ENCODE data around the gene NLRP1. TPM values are rescaled to one million over a fixed set of nuclear protein-coding genes. Genes with fewer than 3 reads are reported as not detected.

Gene NLRP1
- total RNA-seq, 1 donor from 2014 or later: 11.7 TPM

GRCh38 chr17:5530265-5531084 lies 53.8 kb downstream of the NLRP1 start:
- DNase-seq (ENCODE audit: low spot score): peak; percentile 54
- intact Hi-C loops (cut with DNase I): no loop called here

- intact Hi-C loops (cut with DNase I): no loop called here
Observed at GRCh38 chr17:5527601-5528250, 56.6 kb downstream of the NLRP1 start.

GRCh38 chr17:5526821-5527598 lies 57.3 kb downstream of the NLRP1 start:
- peak; percentile 89 for DNase-seq (ENCODE audit: low spot score)
- intact Hi-C loops (cut with DNase I): no loop called here

More at GRCh38 chr17:5527601-5528250, 56.6 kb downstream of the NLRP1 start:
- DNase-seq (ENCODE audit: low spot score): peak; percentile 67

GRCh38 chr17:5523249-5523648 lies 61.1 kb downstream of the NLRP1 start:
- intact Hi-C loops (cut with DNase I): no loop called here
- no peak for DNase-seq (ENCODE audit: low spot score)

GRCh38 chr17:5522476-5522875 lies 61.8 kb downstream of the NLRP1 start:
- no peak for DNase-seq (ENCODE audit: low spot score)
- intact Hi-C loops (cut with DNase I): no loop called here

GRCh38 chr17:5516060-5516792 lies 68.1 kb downstream of the NLRP1 start:
- intact Hi-C loops (cut with DNase I): no loop called here
- DNase-seq (ENCODE audit: low spot score): no peak

- intact Hi-C loops (cut with DNase I): no loop called here
- DNase-seq (ENCODE audit: low spot score): no peak
Observed at GRCh38 chr17:5514976-5515375, 69.3 kb downstream of the NLRP1 start.

- DNase-seq (ENCODE audit: low spot score): no peak
Observed at GRCh38 chr17:5513628-5514027, 70.7 kb downstream of the NLRP1 start.

GRCh38 chr17:5511401-5512225 lies 72.7 kb downstream of the NLRP1 start:
- DNase-seq (ENCODE audit: low spot score): no peak
- intact Hi-C loops (cut with DNase I): no loop called here

More at GRCh38 chr17:5513628-5514027, 70.7 kb downstream of the NLRP1 start:
- intact Hi-C loops (cut with DNase I): no loop called here

GRCh38 chr17:5510771-5511170 lies 73.5 kb downstream of the NLRP1 start:
- no peak for DNase-seq (ENCODE audit: low spot score)
- intact Hi-C loops (cut with DNase I): no loop called here

GRCh38 chr17:5509482-5509881 lies 74.8 kb downstream of the NLRP1 start:
- no peak for DNase-seq (ENCODE audit: low spot score)
- intact Hi-C loops (cut with DNase I): no loop called here

- DNase-seq (ENCODE audit: low spot score): no peak
- intact Hi-C loops (cut with DNase I): no loop called here
Observed at GRCh38 chr17:5508810-5509209, 75.5 kb downstream of the NLRP1 start.

GRCh38 chr17:5506307-5506706 lies 78.0 kb downstream of the NLRP1 start:
- intact Hi-C loops (cut with DNase I): no loop called here

GRCh38 chr17:5502552-5502951 lies 81.8 kb downstream of the NLRP1 start:
- intact Hi-C loops (cut with DNase I): no loop called here
- DNase-seq (ENCODE audit: low spot score): no peak

More at GRCh38 chr17:5506307-5506706, 78.0 kb downstream of the NLRP1 start:
- no peak for DNase-seq (ENCODE audit: low spot score)

- intact Hi-C loops (cut with DNase I): no loop called here
- DNase-seq (ENCODE audit: low spot score): no peak
Observed at GRCh38 chr17:5501685-5502084, 82.6 kb downstream of the NLRP1 start.

- intact Hi-C loops (cut with DNase I): no loop called here
- peak; percentile 80 for DNase-seq (ENCODE audit: low spot score)
Observed at GRCh38 chr17:5500589-5501391, 83.5 kb downstream of the NLRP1 start.

- no peak for DNase-seq (ENCODE audit: low spot score)
- intact Hi-C loops (cut with DNase I): no loop called here
Observed at GRCh38 chr17:5500247-5500588, 84.1 kb downstream of the NLRP1 start.
